Heart left ventricle (tissue), 16 donors: ENCODE data around the gene SHMT2. TPM values are rescaled to one million over a fixed set of nuclear protein-coding genes. Genes with fewer than 3 reads are reported as not detected.

Experiments used
- ATAC-seq, 4 donors: fragments of 200-7000 bp; cut with Tn5 transposase; one replicate each; pipeline ENCODE4 v1.9.1; 2020 to 2022; ENCODE audit warnings: moderate library complexity in 4 of 4, mild to moderate bottlenecking in 3 of 4, moderate number of reproducible peaks in 1 of 4
- DNase-seq, 5 donors: peaks; one replicate each; pipeline ENCODE4 v3.0.0-alpha.2; 2020
- H3K27ac ChIP-seq, 12 donors: fragments of 200-600 bp; sonication (generic) in 4 of 12; one replicate each; pipeline versions ENCODE4 v1.5.0 to v1.8.0; 2016 to 2022; ENCODE audit warnings: mild to moderate bottlenecking in 2 of 12
- H3K27me3 ChIP-seq, 9 donors: fragments of 200-600 bp; sonication (generic) in 2 of 9; one replicate each; pipeline versions ENCODE4 v1.5.1 to v1.8.0; 2016 to 2022; ENCODE audit warnings: mild to moderate bottlenecking in 3 of 9
- H3K36me3 ChIP-seq, 9 donors: fragments of 200-600 bp; sonication (generic) in 2 of 9; one replicate each; pipeline versions ENCODE4 v1.5.0 to v1.8.0; 2018 to 2022; ENCODE audit warnings: mild to moderate bottlenecking in 2 of 9
- H3K4me1 ChIP-seq, 12 donors: fragments of 200-600 bp; sonication (generic) in 4 of 12; one replicate each; pipeline versions ENCODE4 v1.5.0 to v1.8.0; 2016 to 2022; ENCODE audit warnings: mild to moderate bottlenecking in 3 of 12
- H3K4me3 ChIP-seq, 12 donors: fragments of 200-600 bp; sonication (generic) in 4 of 12; one replicate each; pipeline versions ENCODE4 v1.5.0 to v1.8.0; 2017 to 2022; ENCODE audit warnings: mild to moderate bottlenecking in 9 of 12, moderate library complexity in 4 of 12
- H3K9me3 ChIP-seq, 12 donors: fragments of 200-600 bp; sonication (generic) in 4 of 12; one replicate each; pipeline versions ENCODE4 v1.5.0 to v1.8.0; 2016 to 2022; ENCODE audit warnings: mild to moderate bottlenecking in 1 of 12
- CTCF ChIP-seq, 12 donors: fragments of 200-600 bp; sonication (generic) in 4 of 12; IDR thresholded peaks; one replicate each; pipeline versions ENCODE4 v1.5.0 to v1.8.0; 2018 to 2022; ENCODE audit warnings: antibody characterized with exemption in 12 of 12, mild to moderate bottlenecking in 5 of 12
- POLR2A ChIP-seq, 2 donors: fragments of 450-650 bp; IDR thresholded peaks; one replicate each; pipeline ENCODE4 v1.6.1; 2017; ENCODE audit warnings: antibody characterized with exemption in 2 of 2, mild to moderate bottlenecking in 2 of 2, moderate library complexity in 2 of 2
- WGBS, 4 donors: extraction: QIAGEN DNeasy Blood & Tissue Kit in 2 of 4; methylation state at CpG; one replicate each; pipeline versions ENCODE4 v1.1.5 to v1.1.7; 2013 to 2018; 5-methylcytosine and 5-hydroxymethylcytosine counted together
- intact Hi-C, 10 donors: fragments of 100-400 bp; cut with DNase I; formaldehyde crosslinking; loops; one replicate each; pipeline versions ENCODE4 v1.11.1 to v1.14.2; 2022
- polyA plus RNA-seq, 2 donors: library from polyadenylated mRNA; stranded (reverse); fragments of 200-250 nt; gene quantifications; one replicate each; pipeline ENCODE4 v1.2.3, GENCODE V29; 2013
- total RNA-seq, 9 donors: library from RNA; depleted of rRNA in 2 of 9; stranded (reverse); fragments of >200 nt in 2 of 9; fragmentation: NEBNext Ultra II Directional in 3 of 9; extraction: Animal tissue kit (Norgen Biotek cat#: 25700) in 3 of 9; gene quantifications; one replicate each; pipeline versions ENCODE4 v1.1.0 to v1.2.4, GENCODE V29; 2016 to 2023
- donor health status: ischemic (EF 13 %, LVEDD 7.1; RV severe dilation, severe dysfunction).
- donor health status: healthy with polysubstance abuse.
- donor health status: DM: no; HTN: yes; CAD: no.
- donor health status: DM: no; HTN: no; CAD: no.
- donor health status: ischemic (EF 25% LVEDD 6.9; RV normal size, moderate dysfunction).
- donor health status: ischemic (EF 25% LVEDD 5.7; RV mildly dilated, moderate dysfunction).
- donor health status: healthy.
- donor health status: DM: yes; HTN: yes; CAD: no.
- donor health status: ischemic (EF 35%, LVEDD 5.7; RV mildly dilated, moderate dysfunction).
- donor health status: nonischemic (EF 11% LVEDD 7.7; RV severe dilation, severe dysfunction).
- donor health status: DM: yes; HTN: yes; CAD: no.
- donor health status: PGD.
- donor health status: ischemic (EF 29% LVEDD 5.4; RV normal size, mild dysfunction).
- donor health status: nonischemic (EF 23%, LVEDD 6.1; RV moderate dilation, normal function).

The SHMT2 gene
- total and polyA plus RNA-seq, 11 donors = 15.9 to 76.5 (median 35.5) TPM

DNA sequence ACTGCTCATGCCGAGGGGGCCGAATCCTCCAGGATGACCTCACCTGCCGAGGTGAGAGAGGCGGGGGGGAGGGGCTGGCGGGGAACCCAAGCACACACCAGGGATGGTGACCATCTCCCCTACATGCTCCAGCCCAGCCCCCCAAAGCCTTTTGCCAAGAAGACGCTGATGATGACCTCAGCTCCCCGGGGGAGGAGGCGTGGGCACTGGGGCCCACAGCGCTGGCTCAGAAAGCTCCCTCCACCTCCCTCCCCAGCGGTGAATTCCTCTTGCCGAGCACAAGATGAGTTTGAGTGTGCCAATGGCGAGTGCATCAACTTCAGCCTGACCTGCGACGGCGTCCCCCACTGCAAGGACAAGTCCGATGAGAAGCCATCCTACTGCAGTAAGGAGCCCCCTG, 36.6 kb upstream of the SHMT2 start:
- H3K4me3 ChIP-seq = no peak overlapping the region
- H3K36me3 ChIP-seq = peaks cover 0 to 98% (median 88%) of the 10 kb centered on the region in 9 donors
- H3K27ac ChIP-seq = no peak overlapping the region
- no peak for DNase-seq
- H3K4me1 ChIP-seq = peaks cover 0 to 17% (median 8%) of the 10 kb centered on the region in 12 donors
- intact Hi-C loops = no loop called here
- TF ChIP-seq POLR2A (IDR thresholded peaks at IDR 0.05) = no peak
- no peak for TF ChIP-seq CTCF (IDR thresholded peaks at IDR 0.05)
- no peaks in the 10 kb centered on the region for H3K27me3 ChIP-seq
- no peak for ATAC-seq
- WGBS, 4 donors = 62 to 91% (median 88%) methylated on average over 7 to 16 of the region's 16 CpGs
- H3K9me3 ChIP-seq = no peaks in the 10 kb centered on the region

GRCh38 chr12:57193706-57194245, 35.7 kb upstream of the SHMT2 start:
- Histone ChIP-seq H3K27ac (no peak overlapping the region), H3K36me3 (peaks cover 0 to 99% (median 88%) of the 10 kb centered on the region in 9 donors), H3K4me1 (peaks cover 0 to 17% (median 8%) of the 10 kb centered on the region in 12 donors), H3K4me3 (no peak overlapping the region), H3K9me3 (no peaks in the 10 kb centered on the region), H3K27me3 (no peaks in the 10 kb centered on the region)
- intact Hi-C loops = no loop called here
- ATAC-seq = no peak
- WGBS, 4 donors = 88 to 93% (median 90%) methylated on average over 16 to 19 of the region's 19 CpGs
- TF ChIP-seq POLR2A (IDR thresholded peaks at IDR 0.05) (no peak), CTCF (IDR thresholded peaks at IDR 0.05) (no peak)
- DNase-seq = no peak

DNA sequence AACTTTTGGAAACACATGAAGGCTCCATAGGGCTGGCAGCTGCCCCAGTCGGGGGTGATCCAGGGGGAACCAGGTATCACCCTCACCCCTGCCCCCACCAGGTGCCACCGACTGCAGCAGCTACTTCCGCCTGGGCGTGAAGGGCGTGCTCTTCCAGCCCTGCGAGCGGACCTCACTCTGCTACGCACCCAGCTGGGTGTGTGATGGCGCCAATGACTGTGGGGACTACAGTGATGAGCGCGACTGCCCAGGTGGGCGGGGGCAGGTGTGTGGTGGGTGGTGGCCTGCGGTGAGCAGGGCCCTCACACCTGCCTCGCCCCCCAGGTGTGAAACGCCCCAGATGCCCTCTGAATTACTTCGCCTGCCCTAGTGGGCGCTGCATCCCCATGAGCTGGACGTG, 35.3 kb upstream of the SHMT2 start:
- Histone ChIP-seq H3K27me3 (no peaks in the 10 kb centered on the region), H3K4me1 (peaks cover 0 to 17% (median 8%) of the 10 kb centered on the region in 12 donors), H3K27ac (no peak overlapping the region), H3K9me3 (no peaks in the 10 kb centered on the region), H3K36me3 (peaks cover 0 to 99% (median 88%) of the 10 kb centered on the region in 9 donors), H3K4me3 (no peak overlapping the region)
- WGBS, 4 donors = 90 to 94% (median 93%) methylated on average over 13 to 18 of the region's 18 CpGs
- intact Hi-C loops = no loop called here
- no peak for DNase-seq
- ATAC-seq = no peak
- TF ChIP-seq POLR2A (IDR thresholded peaks at IDR 0.05) (no peak), CTCF (IDR thresholded peaks at IDR 0.05) (no peak)

DNA sequence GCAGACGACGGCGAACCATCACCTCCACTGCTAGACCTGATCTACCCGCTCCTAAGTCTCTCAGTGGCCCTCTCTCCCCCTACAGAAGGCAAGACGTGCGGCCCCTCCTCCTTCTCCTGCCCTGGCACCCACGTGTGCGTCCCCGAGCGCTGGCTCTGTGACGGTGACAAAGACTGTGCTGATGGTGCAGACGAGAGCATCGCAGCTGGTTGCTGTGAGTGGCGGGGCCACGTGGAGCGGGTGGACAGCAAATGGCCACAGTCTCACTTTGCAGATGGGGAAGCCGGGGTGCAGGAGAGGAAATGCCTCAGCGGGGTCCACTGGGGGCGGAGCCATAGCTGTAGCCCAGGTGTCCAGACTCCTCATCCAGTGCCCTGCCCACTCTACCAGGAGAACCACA, 34.3 kb upstream of the SHMT2 start:
- Histone ChIP-seq H3K9me3 (no peaks in the 10 kb centered on the region), H3K4me3 (no peak overlapping the region), H3K36me3 (peaks cover 0 to 99% (median 96%) of the 10 kb centered on the region in 9 donors), H3K27me3 (no peaks in the 10 kb centered on the region), H3K4me1 (peaks cover 0 to 8% (median 2%) of the 10 kb centered on the region in 12 donors), H3K27ac (no peak overlapping the region)
- 87 to 91% (median 89%) methylated on average over 18 to 19 of the region's 19 CpGs for WGBS, 4 donors
- DNase-seq = no peak
- intact Hi-C loops = no loop called here
- TF ChIP-seq POLR2A (IDR thresholded peaks at IDR 0.05) (no peak), CTCF (IDR thresholded peaks at IDR 0.05) (no peak)
- no peak for ATAC-seq
